K562 (cell line): ENCODE results near the gene EPB41L2. TPM values are rescaled to one million over a fixed set of nuclear protein-coding genes. Genes with fewer than 3 reads are reported as not detected.

Experiments used
- ATAC-seq: fragments of 200-7000 bp; cut with Tn5 transposase; 3 replicates; pipeline ENCODE4 v1.9.1; 2020; ENCODE audit warnings: moderate library complexity
- BruUV-seq: library from RNA; stranded (reverse); fragments of 400-500 nt; replicated peaks from 2 replicates; lab custom pipeline; 2021; lab: Mats Ljungman, UMichigan
- CTCF ChIA-PET: fragments of 300-600 bp; formaldehyde crosslinking; extraction: SDS; loops from one replicate; lab custom pipeline; 2021; ENCODE audit warnings: low intra/inter-chr PET ratio; lab: Yijun Ruan, JAX
- POLR2A ChIA-PET: fragments of 300-600, 350-650 bp; sonication (Branson Sonifier 250); formaldehyde crosslinking; extraction: SDS; loops from one replicate; lab custom pipeline; 2021; ENCODE audit warnings: antibody characterized with exemption, inconsistent platforms; lab: Yijun Ruan, JAX
- DNase-seq, 4 experiments: peaks; one replicate each; pipeline versions ENCODE4 v3.0.0 to v3.0.0-alpha.2; 2011 to 2018; ENCODE audit warnings: low spot score in 3 of 4, mixed read lengths in 3 of 4; ENCODE audit errors: extremely low read depth in 1 of 4
- FAIRE-seq: peaks from 2 replicates; lab custom pipeline; 2011; peaks lifted over from hg19 to GRCh38; lab: Jason Lieb, UNC
- H2AFZ ChIP-seq: 2 replicates; pipeline ENCODE4 v1.6.0; 2011; ENCODE audit warnings: low read depth, low read length, control low read depth, inconsistent platforms
- H3K27ac ChIP-seq: fragments of 200-600 bp; 3 replicates; pipeline ENCODE4 v1.8.0; 2011; ENCODE audit warnings: low read depth, mild to moderate bottlenecking, control low read depth, inconsistent platforms, low read length, moderate library complexity, mixed read lengths; ENCODE audit errors: extremely low read depth
- H3K27me3 ChIP-seq, 2 experiments: fragments of 300-600 bp in 1 of 2; 2 replicates in 1 of 2; 3 replicates in 1 of 2; pipeline versions ENCODE4 v1.6.0 to v1.8.0; 2011; ENCODE audit warnings: inconsistent platforms in 2 of 2, low read length in 2 of 2, mild to moderate bottlenecking in 1 of 2, mixed read lengths in 1 of 2, moderate library complexity in 1 of 2; ENCODE audit not compliant: control insufficient read depth in 2 of 2, insufficient read depth in 2 of 2
- H3K36me3 ChIP-seq: fragments of 300-600 bp; 3 replicates; pipeline ENCODE4 v1.8.0; 2011; ENCODE audit warnings: mild to moderate bottlenecking, low read length, inconsistent platforms; ENCODE audit not compliant: control insufficient read depth, insufficient read depth
- H3K4me1 ChIP-seq, 2 experiments: fragments of 200-600 bp in 1 of 2; replicated peaks in 1 of 2; 2 replicates in 1 of 2; 3 replicates in 1 of 2; pipeline versions ENCODE4 v1.5.1 to v1.8.0; 2011; ENCODE audit warnings: inconsistent platforms in 2 of 2, low read length in 2 of 2, mild to moderate bottlenecking in 1 of 2, mixed read lengths in 1 of 2, moderate library complexity in 1 of 2; ENCODE audit not compliant: control insufficient read depth in 2 of 2, insufficient read depth in 2 of 2
- H3K4me2 ChIP-seq: 2 replicates; pipeline ENCODE4 v1.6.1; 2011; ENCODE audit warnings: low read length, control low read depth, inconsistent platforms, mixed read lengths; ENCODE audit not compliant: insufficient read depth
- H3K4me3 ChIP-seq: fragments of 200-600 bp; sonication (generic), shearing (Covaris generic); 2 replicates; pipeline ENCODE4 v1.5.1; 2016; ENCODE audit warnings: control low read depth, inconsistent platforms
- H3K79me2 ChIP-seq: fragments of 200-600 bp; 3 replicates; pipeline ENCODE4 v1.8.0; 2011; ENCODE audit warnings: low read length, inconsistent platforms; ENCODE audit not compliant: control insufficient read depth, insufficient read depth
- H3K9ac ChIP-seq, 2 experiments: 2 replicates each; pipeline versions ENCODE4 v1.6.0 to v1.6.1; 2011; ENCODE audit warnings: low read depth in 2 of 2, low read length in 2 of 2, control low read depth in 1 of 2, inconsistent platforms in 1 of 2, mild to moderate bottlenecking in 1 of 2, mixed read lengths in 1 of 2; ENCODE audit not compliant: insufficient read depth in 1 of 2
- H3K9me1 ChIP-seq: one replicate; pipeline ENCODE4 v1.6.0; 2011; ENCODE audit warnings: inconsistent platforms, mild to moderate bottlenecking, low read length, moderate library complexity; ENCODE audit not compliant: control insufficient read depth, insufficient read depth
- H3K9me3 ChIP-seq: replicated peaks from 2 replicates; pipeline ENCODE4 v1.5.1; 2011; ENCODE audit warnings: low read depth, low read length, inconsistent platforms; ENCODE audit not compliant: control insufficient read depth, insufficient read depth
- H4K20me1 ChIP-seq: replicated peaks from 2 replicates; pipeline ENCODE4 v1.6.1; 2011; ENCODE audit warnings: low read length, inconsistent platforms, mixed read lengths; ENCODE audit not compliant: control insufficient read depth, insufficient read depth
- ARID4B ChIP-seq: sonication (generic); formaldehyde crosslinking; IDR thresholded peaks from 2 replicates; pipeline ENCODE4 v1.8.0; 2022; ENCODE audit warnings: mild to moderate bottlenecking, missing genetic modification reagents
- FUS ChIP-seq: fragments of 200-400 bp; formaldehyde crosslinking; optimal IDR thresholded peaks from 2 replicates; pipeline ENCODE3; 2017; ENCODE audit warnings: low read depth, low read length
- HDAC3 ChIP-seq: fragments of 450-650 bp; IDR thresholded peaks from 2 replicates; pipeline ENCODE4 v1.6.1; 2018; ENCODE audit warnings: borderline replicate concordance, mild to moderate bottlenecking, moderate library complexity; ENCODE audit not compliant: partially characterized antibody
- MIER1 ChIP-seq: fragments of 450-650 bp; IDR thresholded peaks from 2 replicates; pipeline ENCODE4 v1.6.1; 2016; ENCODE audit warnings: antibody characterized with exemption, mild to moderate bottlenecking, low read depth
- PCBP1 ChIP-seq: fragments of 200-400 bp; formaldehyde crosslinking; IDR thresholded peaks from 2 replicates; pipeline ENCODE4 v1.6.1; 2018; ENCODE audit warnings: mild to moderate bottlenecking, low read depth, low read length; ENCODE audit not compliant: poor library complexity, severe bottlenecking
- SFPQ ChIP-seq: fragments of 200-400 bp; formaldehyde crosslinking; IDR thresholded peaks from 2 replicates; pipeline ENCODE4 v1.6.1; 2017; ENCODE audit warnings: mild to moderate bottlenecking, low read depth, low read length, moderate library complexity
- SIN3A ChIP-seq, 2 experiments: fragments of 150-350 bp in 1 of 2; IDR thresholded peaks; 2 replicates each; pipeline ENCODE4 v1.6.1; 2011 to 2016; ENCODE audit warnings: borderline replicate concordance in 2 of 2, low read depth in 2 of 2, low read length in 2 of 2, mild to moderate bottlenecking in 2 of 2, moderate library complexity in 2 of 2; ENCODE audit not compliant: control insufficient read depth in 1 of 2
- SMAD1 ChIP-seq: fragments of 150-350 bp; IDR thresholded peaks from 2 replicates; pipeline ENCODE4 v1.6.1; 2014; ENCODE audit warnings: low read length, low read depth; ENCODE audit not compliant: partially characterized antibody
- ZNF76 ChIP-seq: fragments of 250-450 bp; sonication (Bioruptor Pico); IDR thresholded peaks from 2 replicates; pipeline ENCODE4 v1.4.0; 2020; ENCODE audit warnings: mild to moderate bottlenecking, moderate library complexity, borderline replicate concordance
- WGBS: fragments of 100-300 bp; shearing (Covaris generic); methylation state at CpG from one replicate; pipeline ENCODE4 v1.1.6; 2016; ENCODE audit warnings: low coverage, mixed read lengths; ENCODE audit not compliant: insufficient coverage; ENCODE audit errors: missing lambda C conversion rate; 5-methylcytosine and 5-hydroxymethylcytosine counted together
- in situ Hi-C: fragments of 300-500 bp; cut with MboI; formaldehyde crosslinking; loops from 4 replicates; pipeline ENCODE4 v1.15.0; 2018; ENCODE audit warnings: inconsistent platforms, mixed read lengths
- intact Hi-C: fragments of 100-400 bp; cut with micrococcal nuclease; formaldehyde crosslinking; loops from 2 replicates; pipeline ENCODE4 v1.14.2; 2022
- polyA plus RNA-seq, 8 experiments: library from polyadenylated mRNA; depleted of rRNA in 4 of 8; stranded (reverse) in 5 of 8; unstranded in 3 of 8; fragments of >200 nt; fragmentation: Nextera tagmentation in 2 of 8; fragmentation: Illumina TruSeq in 1 of 8; extraction: Ambion mirVana in 2 of 8; extraction: Trizol in 1 of 8; gene quantifications; 2 replicates each; pipeline versions ENCODE4 v1.2.1 to v1.2.3, GENCODE V29; 2011 to 2014; ENCODE audit warnings: inconsistent platforms in 1 of 8, missing spikeins in 1 of 8
- total RNA-seq, 7 experiments: library from RNA; depleted of rRNA in 6 of 7; stranded (reverse); fragments of >200 nt in 6 of 7; fragmentation: Illumina TruSeq in 2 of 7; extraction: Trizol in 2 of 7; gene quantifications; 2 replicates each; pipeline versions ENCODE4 v1.2.1 to v1.2.3, GENCODE V29; 2011 to 2021; ENCODE audit warnings: low replicate concordance in 1 of 7

The EPB41L2 gene
- total and polyA plus RNA-seq, 9 of the 15 experiments (the other 6 are each of a cell fraction or from before 2014, with no cell fraction given), result 5.1 to 53.6 (median 25.0) TPM

- Histone ChIP-seq H3K9ac (no peak overlapping the region), H3K4me1 (peaks cover 0 to 3% of the 10 kb centered on the region in 2 experiments; a peak in 1 of 5 replicates), H3K9me1 (no peaks in the 10 kb centered on the region), H3K9me3 (no peaks in the 10 kb centered on the region), H3K36me3 (no peaks in the 10 kb centered on the region), H3K4me3 (no peak overlapping the region), H3K4me2 (no peak overlapping the region), H2AFZ (no peak overlapping the region), H3K27ac (no peak overlapping the region), H3K27me3 (no peaks in the 10 kb centered on the region), H3K79me2 (no peaks in the 10 kb centered on the region), H4K20me1 (no peaks in the 10 kb centered on the region)
- DNase-seq (no peak), ATAC-seq (no peak), FAIRE-seq (no peak)
- BruUV-seq, result no TSS peak
- CTCF ChIA-PET, result no interaction called here
- TF ChIP-seq SMAD1, result no peak
- no peak for TF ChIP-seq SFPQ
- no peak for TF ChIP-seq MIER1
- TF ChIP-seq PCBP1, result no peak
- TF ChIP-seq ZNF76, result no peak
- no peak for TF ChIP-seq HDAC3
- no peak for TF ChIP-seq SIN3A (IDR thresholded peaks at IDR 0.05; ENCODE audit: borderline replicate concordance in 2 of 2, control insufficient read depth in 1 of 2, low read depth in 2 of 2, low read length in 2 of 2)
- TF ChIP-seq FUS, result no peak
- no peak for TF ChIP-seq ARID4B
- POLR2A ChIA-PET, result interaction anchor here (1.4 kb wide), 1 partner anchor 14 kb away, joined by 4 read pairs; no protein-coding TSS in a partner anchor
- in situ Hi-C loops, result no loop called here
- WGBS, result 21% methylated on average over 2 of the region's 2 CpGs
- intact Hi-C loops, result no loop called here
These were observed 117.0 kb downstream of the EPB41L2 start for GRCh38 chr6:130946076-130946475.
